Endothelial cell of umbilical vein (primary cell): ENCODE data around the gene APBA3. TPM values are rescaled to one million over a fixed set of nuclear protein-coding genes. Genes with fewer than 3 reads are reported as not detected.

ENCODE experiments used
- BruUV-seq: library from RNA; stranded (reverse); fragments of 400-500 nt; replicated peaks from 2 replicates; lab custom pipeline; 2021; lab: Mats Ljungman, UMichigan
- CTCF ChIA-PET: fragments of 300-600, 350-600 bp; sonication (Branson Sonifier 250); formaldehyde crosslinking; loops from one replicate; lab custom pipeline; 2021; ENCODE audit warnings: antibody characterized with exemption, inconsistent platforms; lab: Charles Lee
- POLR2A ChIA-PET: fragments of 300-600, 350-600 bp; sonication (Branson Sonifier 250); formaldehyde crosslinking; loops from one replicate; lab custom pipeline; 2021; ENCODE audit warnings: antibody characterized with exemption, inconsistent platforms; lab: Charles Lee
- DNase-seq: peaks from one replicate; pipeline ENCODE4 v3.0.0-alpha.2; 2011; ENCODE audit warnings: low read depth, low spot score
- FAIRE-seq: peaks from 2 replicates; lab custom pipeline; 2011; peaks lifted over from hg19 to GRCh38; lab: Jason Lieb, UNC
- H2AFZ ChIP-seq: 2 replicates; pipeline ENCODE4 v1.6.0; 2012; ENCODE audit warnings: low read depth, low read length, control low read depth, inconsistent platforms
- H3K27ac ChIP-seq: 2 replicates; pipeline ENCODE4 v1.5.1; 2011; ENCODE audit warnings: low read depth, mild to moderate bottlenecking, control low read depth, low read length, moderate library complexity; ENCODE audit not compliant: insufficient read depth
- H3K27me3 ChIP-seq, 2 experiments: 2 replicates each; pipeline versions ENCODE4 v1.6.0 to v1.6.1; 2011; ENCODE audit warnings: low read length in 2 of 2, mixed read lengths in 1 of 2; ENCODE audit not compliant: control insufficient read depth in 2 of 2, insufficient read depth in 2 of 2
- H3K36me3 ChIP-seq, 2 experiments: 2 replicates in 1 of 2; 3 replicates in 1 of 2; pipeline ENCODE4 v1.5.1; 2011; ENCODE audit warnings: low read length in 2 of 2, mild to moderate bottlenecking in 1 of 2, moderate library complexity in 1 of 2; ENCODE audit not compliant: control insufficient read depth in 2 of 2, insufficient read depth in 2 of 2; ENCODE audit errors: extremely low read depth in 1 of 2
- H3K4me1 ChIP-seq: 3 replicates; pipeline ENCODE4 v1.5.1; 2011; ENCODE audit warnings: mild to moderate bottlenecking, low read length; ENCODE audit not compliant: control insufficient read depth, insufficient read depth; ENCODE audit errors: extremely low read depth
- H3K4me2 ChIP-seq: 2 replicates; pipeline ENCODE4 v1.6.1; 2011; ENCODE audit warnings: low read length, control low read depth, mixed read lengths; ENCODE audit not compliant: insufficient read depth
- H3K4me3 ChIP-seq, 3 experiments: fragments of 200-600 bp in 1 of 3; sonication (generic), shearing (Covaris generic) in 1 of 3; replicated peaks in 1 of 3; 2 replicates each; pipeline ENCODE4 v1.5.1; 2011 to 2016; ENCODE audit warnings: control low read depth in 3 of 3, low read length in 3 of 3, mild to moderate bottlenecking in 2 of 3, inconsistent platforms in 1 of 3, low read depth in 1 of 3, moderate library complexity in 1 of 3; ENCODE audit not compliant: insufficient read depth in 1 of 3
- H3K79me2 ChIP-seq: 2 replicates; pipeline ENCODE4 v1.6.0; 2012; ENCODE audit warnings: low read length, inconsistent platforms; ENCODE audit not compliant: control insufficient read depth, insufficient read depth
- H3K9ac ChIP-seq: replicated peaks from 2 replicates; pipeline ENCODE3; 2011; ENCODE audit warnings: low read length, control low read depth; ENCODE audit not compliant: insufficient read depth; ENCODE audit errors: extremely low read depth
- H3K9me1 ChIP-seq: replicated peaks from 3 replicates; pipeline ENCODE4 v1.6.0; 2011; ENCODE audit warnings: mild to moderate bottlenecking, low read length; ENCODE audit not compliant: control insufficient read depth, insufficient read depth; ENCODE audit errors: extremely low read depth
- H3K9me3 ChIP-seq: replicated peaks from 2 replicates; pipeline ENCODE4 v1.5.1; 2012; ENCODE audit warnings: low read length, inconsistent platforms; ENCODE audit not compliant: control insufficient read depth, insufficient read depth
- H4K20me1 ChIP-seq: replicated peaks from 2 replicates; pipeline ENCODE3; 2011; ENCODE audit warnings: mild to moderate bottlenecking, low read length; ENCODE audit not compliant: control insufficient read depth, insufficient read depth; ENCODE audit errors: extremely low read depth
- EZH2 ChIP-seq: IDR thresholded peaks from 2 replicates; pipeline ENCODE4 v1.6.1; 2012; ENCODE audit warnings: borderline replicate concordance, low read depth, mild to moderate bottlenecking, moderate library complexity, low read length, inconsistent platforms; ENCODE audit not compliant: severe bottlenecking
- FOS ChIP-seq: IDR thresholded peaks from 2 replicates; pipeline ENCODE4 v1.6.1; 2011; ENCODE audit warnings: mild to moderate bottlenecking, low read length, moderate library complexity, borderline replicate concordance; ENCODE audit not compliant: insufficient read depth
- GATA2 ChIP-seq: IDR thresholded peaks from 2 replicates; pipeline ENCODE4 v1.7.0; 2011; ENCODE audit warnings: low read depth, mild to moderate bottlenecking, moderate library complexity, mixed read lengths, low read length; ENCODE audit not compliant: insufficient read length, insufficient read depth
- JUN ChIP-seq: IDR thresholded peaks from 2 replicates; pipeline ENCODE4 v1.6.1; 2011; ENCODE audit warnings: borderline replicate concordance, low read depth; ENCODE audit not compliant: insufficient read length, insufficient read depth
- MYC ChIP-seq: IDR thresholded peaks from one replicate; pipeline ENCODE4 v1.6.1; 2011; ENCODE audit warnings: mild to moderate bottlenecking, low read depth, low read length
- POLR2A ChIP-seq: IDR thresholded peaks from 2 replicates; pipeline ENCODE4 v1.6.1; 2012; ENCODE audit warnings: low read depth, mild to moderate bottlenecking, control low read depth, low read length
- POLR2AphosphoS5 ChIP-seq: IDR thresholded peaks from 2 replicates; pipeline ENCODE4 v1.6.1; 2012; ENCODE audit warnings: low read depth, mild to moderate bottlenecking, control low read depth, low read length, moderate library complexity; ENCODE audit not compliant: insufficient read depth
- dilution Hi-C: fragments of 300-500 bp; cut with MboI; formaldehyde crosslinking; loops from one replicate; pipeline ENCODE4 v1.15.0; 2019; ENCODE audit warnings: low sequenced_read_pairs; ENCODE audit not compliant: extremely low pct_ligation_motif_present
- intact Hi-C: fragments of 100-400 bp; cut with micrococcal nuclease; formaldehyde crosslinking; loops from one replicate; pipeline ENCODE4 v1.10.0; 2022
- polyA plus RNA-seq, 4 experiments: library from polyadenylated mRNA; depleted of rRNA in 3 of 4; stranded (reverse) in 3 of 4; unstranded in 1 of 4; fragments of >200 nt; gene quantifications; 2 replicates each; pipeline versions ENCODE4 v1.2.1 to v1.2.3, GENCODE V29; 2011 to 2012; ENCODE audit warnings: missing spikeins in 1 of 4
- total RNA-seq: library from RNA; stranded (reverse); gene quantifications from 2 replicates; pipeline ENCODE4 v1.2.3, GENCODE V29; 2021
- TF ChIP-seq, protein P1 (sequence below), 2 donors: IDR thresholded peaks; 1 replicate in 1 of 2; 2 replicates in 1 of 2; pipeline ENCODE4 v1.5.1; 2011; ENCODE audit warnings: low read length in 2 of 2, mild to moderate bottlenecking in 2 of 2, moderate library complexity in 2 of 2, control low read depth in 1 of 2, inconsistent platforms in 1 of 2, low read depth in 1 of 2; ENCODE audit not compliant: insufficient read depth in 1 of 2; ENCODE audit errors: extremely low read depth in 1 of 2
- TF ChIP-seq, protein P2 (sequence below): IDR thresholded peaks from 2 replicates; pipeline ENCODE4 v1.6.1; 2011; ENCODE audit not compliant: insufficient read depth, insufficient read length

APBA3 gene
- total and polyA plus RNA-seq, 2 donors (not counting 3 experiments of a cell fraction or from before 2014, with no cell fraction given), result 23.4 to 25.1 TPM

DNA sequence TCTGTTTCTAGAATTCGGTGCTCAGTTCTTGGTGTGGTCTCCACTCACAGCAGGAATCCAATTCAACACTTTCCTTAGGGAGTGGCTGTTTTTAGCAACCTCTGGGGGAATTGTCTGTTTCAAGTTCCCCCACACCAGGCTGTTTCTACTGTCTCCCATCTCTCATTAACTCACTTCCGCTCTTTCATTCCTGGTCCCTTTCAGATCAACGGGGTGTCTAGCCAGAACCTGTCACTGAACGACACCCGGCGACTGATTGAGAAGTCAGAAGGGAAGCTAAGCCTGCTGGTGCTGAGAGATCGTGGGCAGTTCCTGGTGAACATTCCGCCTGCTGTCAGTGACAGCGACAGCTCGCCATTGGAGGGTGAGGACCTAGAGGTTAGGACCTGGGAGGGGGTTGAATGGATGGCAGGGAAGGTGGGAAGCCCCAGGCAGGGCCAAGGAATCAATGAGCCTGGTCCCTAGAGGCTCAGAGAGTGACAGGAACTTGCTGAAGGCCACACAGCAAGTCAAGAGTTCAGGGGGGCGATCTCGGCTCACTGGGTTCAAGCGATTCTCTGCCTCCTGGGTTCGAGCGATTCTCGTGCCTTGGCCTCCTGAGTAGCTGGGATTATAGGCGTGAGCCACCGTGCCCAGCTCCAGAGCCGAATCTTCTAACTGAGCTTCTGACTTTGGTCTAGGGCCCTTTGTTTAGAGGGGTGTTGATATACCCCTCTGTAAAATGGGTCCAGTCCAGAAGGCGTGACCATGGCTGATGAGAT lies 27.8 kb downstream of the APBA3 start:
- POLR2A ChIA-PET, result no interaction called here
- Histone ChIP-seq H3K27ac (no peak overlapping the region), H3K4me1 (no peaks in the 10 kb centered on the region), H3K27me3 (no peaks in the 10 kb centered on the region), H3K9me1 (no peaks in the 10 kb centered on the region), H3K9ac (no peak overlapping the region), H3K36me3 (no peaks in the 10 kb centered on the region), H2AFZ (no peak overlapping the region), H3K4me3 (no peak overlapping the region), H4K20me1 (no peaks in the 10 kb centered on the region), H3K4me2 (no peak overlapping the region), H3K9me3 (no peaks in the 10 kb centered on the region), H3K79me2 (no peaks in the 10 kb centered on the region)
- TF ChIP-seq EZH2 (no peak), JUN (no peak), GATA2 (no peak), MYC (no peak), FOS (no peak), POLR2AphosphoS5 (no peak), POLR2A (no peak)
- TF ChIP-seq, protein P1, sequence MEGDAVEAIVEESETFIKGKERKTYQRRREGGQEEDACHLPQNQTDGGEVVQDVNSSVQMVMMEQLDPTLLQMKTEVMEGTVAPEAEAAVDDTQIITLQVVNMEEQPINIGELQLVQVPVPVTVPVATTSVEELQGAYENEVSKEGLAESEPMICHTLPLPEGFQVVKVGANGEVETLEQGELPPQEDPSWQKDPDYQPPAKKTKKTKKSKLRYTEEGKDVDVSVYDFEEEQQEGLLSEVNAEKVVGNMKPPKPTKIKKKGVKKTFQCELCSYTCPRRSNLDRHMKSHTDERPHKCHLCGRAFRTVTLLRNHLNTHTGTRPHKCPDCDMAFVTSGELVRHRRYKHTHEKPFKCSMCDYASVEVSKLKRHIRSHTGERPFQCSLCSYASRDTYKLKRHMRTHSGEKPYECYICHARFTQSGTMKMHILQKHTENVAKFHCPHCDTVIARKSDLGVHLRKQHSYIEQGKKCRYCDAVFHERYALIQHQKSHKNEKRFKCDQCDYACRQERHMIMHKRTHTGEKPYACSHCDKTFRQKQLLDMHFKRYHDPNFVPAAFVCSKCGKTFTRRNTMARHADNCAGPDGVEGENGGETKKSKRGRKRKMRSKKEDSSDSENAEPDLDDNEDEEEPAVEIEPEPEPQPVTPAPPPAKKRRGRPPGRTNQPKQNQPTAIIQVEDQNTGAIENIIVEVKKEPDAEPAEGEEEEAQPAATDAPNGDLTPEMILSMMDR (IDR thresholded peaks at IDR 0.05; ENCODE audit: extremely low read depth in 1 of 2, insufficient read depth in 1 of 2, low read depth in 1 of 2, low read length in 2 of 2), result no peak
- TF ChIP-seq, protein P2, sequence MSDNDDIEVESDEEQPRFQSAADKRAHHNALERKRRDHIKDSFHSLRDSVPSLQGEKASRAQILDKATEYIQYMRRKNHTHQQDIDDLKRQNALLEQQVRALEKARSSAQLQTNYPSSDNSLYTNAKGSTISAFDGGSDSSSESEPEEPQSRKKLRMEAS, result no peak
- DNase-seq (no peak), FAIRE-seq (no peak)
- intact Hi-C loops (no loop called here), dilution Hi-C loops (no loop called here)
- BruUV-seq, result no TSS peak
- CTCF ChIA-PET, result no interaction called here
